Epithelial cell of proximal tubule (primary cell): ENCODE data around the gene METTL25B. TPM values are rescaled to one million over a fixed set of nuclear protein-coding genes. Genes with fewer than 3 reads are reported as not detected.

Experiments
- DNase-seq: peaks from one replicate; pipeline ENCODE4 v3.0.0-alpha.2; 2011; ENCODE audit warnings: low read depth
- H3K4me3 ChIP-seq: 2 replicates; pipeline ENCODE4 v1.5.1; 2011; ENCODE audit warnings: low read depth, mild to moderate bottlenecking, low read length
- total RNA-seq: library from RNA; depleted of rRNA; stranded (reverse); fragments of >200 nt; gene quantifications from 2 replicates; pipeline ENCODE4 v1.2.3, GENCODE V29; 2015
- TF ChIP-seq, protein P1 (sequence below): conservative IDR thresholded peaks from 2 replicates; pipeline ENCODE4 v1.5.1; 2012; ENCODE audit warnings: low read depth, mild to moderate bottlenecking, low read length

The METTL25B gene
- total RNA-seq, 1 donor from 2014 or later: 19.9 TPM

DNA sequence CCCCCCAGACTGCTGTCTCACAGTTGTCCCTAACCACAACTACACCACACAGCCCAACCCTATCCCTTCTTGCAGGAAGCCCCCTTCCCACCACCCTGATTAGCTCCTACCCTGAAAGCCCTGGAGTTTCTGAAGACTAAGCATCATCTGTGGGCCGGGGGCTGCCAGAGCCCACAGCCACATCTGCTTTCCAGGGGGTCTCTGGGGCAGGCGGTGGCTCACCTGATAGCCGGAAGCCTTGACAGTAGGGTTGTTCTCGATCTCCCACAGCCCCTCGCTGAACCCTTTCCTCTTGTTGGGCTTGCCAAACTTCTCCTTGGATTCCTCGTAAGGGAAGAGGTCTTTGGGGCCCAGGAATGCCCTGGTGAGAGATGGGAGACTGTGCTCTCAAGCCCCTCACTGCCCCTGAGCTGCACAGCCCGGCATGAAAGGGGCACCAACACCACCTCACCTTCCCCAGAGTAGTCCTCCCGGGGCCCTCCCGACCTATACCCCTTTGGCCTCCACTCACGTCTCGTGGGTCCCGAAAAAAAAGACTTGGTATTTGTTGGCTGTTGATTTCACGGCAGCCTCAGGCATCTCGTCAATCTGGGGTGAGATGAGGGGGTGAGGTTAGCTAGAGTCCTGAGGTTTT is 16.6 kb downstream of the METTL25B start:
- H3K4me3 ChIP-seq: no peak overlapping the region
- DNase-seq: no peak
- TF ChIP-seq, protein P1, sequence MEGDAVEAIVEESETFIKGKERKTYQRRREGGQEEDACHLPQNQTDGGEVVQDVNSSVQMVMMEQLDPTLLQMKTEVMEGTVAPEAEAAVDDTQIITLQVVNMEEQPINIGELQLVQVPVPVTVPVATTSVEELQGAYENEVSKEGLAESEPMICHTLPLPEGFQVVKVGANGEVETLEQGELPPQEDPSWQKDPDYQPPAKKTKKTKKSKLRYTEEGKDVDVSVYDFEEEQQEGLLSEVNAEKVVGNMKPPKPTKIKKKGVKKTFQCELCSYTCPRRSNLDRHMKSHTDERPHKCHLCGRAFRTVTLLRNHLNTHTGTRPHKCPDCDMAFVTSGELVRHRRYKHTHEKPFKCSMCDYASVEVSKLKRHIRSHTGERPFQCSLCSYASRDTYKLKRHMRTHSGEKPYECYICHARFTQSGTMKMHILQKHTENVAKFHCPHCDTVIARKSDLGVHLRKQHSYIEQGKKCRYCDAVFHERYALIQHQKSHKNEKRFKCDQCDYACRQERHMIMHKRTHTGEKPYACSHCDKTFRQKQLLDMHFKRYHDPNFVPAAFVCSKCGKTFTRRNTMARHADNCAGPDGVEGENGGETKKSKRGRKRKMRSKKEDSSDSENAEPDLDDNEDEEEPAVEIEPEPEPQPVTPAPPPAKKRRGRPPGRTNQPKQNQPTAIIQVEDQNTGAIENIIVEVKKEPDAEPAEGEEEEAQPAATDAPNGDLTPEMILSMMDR: no peak

DNA sequence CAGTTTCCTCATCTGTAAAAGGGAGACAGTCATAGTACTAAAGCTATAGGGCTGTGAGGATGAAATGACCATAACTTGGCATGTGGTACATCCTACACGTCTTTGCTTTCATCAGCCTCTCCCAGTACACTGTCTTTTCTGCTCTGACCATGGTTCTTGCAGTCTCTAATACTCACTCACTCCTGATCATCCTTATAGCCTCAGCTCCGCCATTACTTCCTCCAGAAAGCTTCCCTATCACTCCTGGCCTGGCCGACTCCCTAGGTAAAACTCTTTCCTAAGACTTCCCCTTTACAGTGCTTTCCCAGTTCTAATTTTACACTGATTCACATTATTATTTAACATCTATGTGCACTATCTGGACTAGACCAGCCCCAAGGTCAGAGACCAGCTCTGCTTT is 17.6 kb downstream of the METTL25B start:
- TF ChIP-seq, protein P1: no peak
- H3K4me3 ChIP-seq: peak overlapping the region; percentile 62
- DNase-seq: no peak

DNA sequence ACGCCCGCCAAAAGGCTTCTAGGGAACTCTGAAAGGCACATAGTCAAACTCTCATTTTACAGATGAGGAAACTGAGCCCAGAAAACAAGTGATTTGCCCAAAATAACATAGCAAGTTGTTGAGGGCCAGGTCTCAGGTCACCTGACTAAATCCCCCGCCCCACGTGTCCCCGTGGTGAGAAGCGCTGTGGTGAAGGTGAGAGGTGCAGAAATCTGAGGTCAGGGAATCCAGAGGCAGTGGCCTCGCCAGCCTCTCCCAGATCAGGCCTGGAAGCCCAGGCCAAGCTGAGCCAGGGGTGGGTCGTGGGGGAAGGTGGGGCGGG is 18.1 kb downstream of the METTL25B start:
- no peak for DNase-seq
- H3K4me3 ChIP-seq: peak overlapping the region; percentile 62
- TF ChIP-seq, protein P1: no peak

DNA sequence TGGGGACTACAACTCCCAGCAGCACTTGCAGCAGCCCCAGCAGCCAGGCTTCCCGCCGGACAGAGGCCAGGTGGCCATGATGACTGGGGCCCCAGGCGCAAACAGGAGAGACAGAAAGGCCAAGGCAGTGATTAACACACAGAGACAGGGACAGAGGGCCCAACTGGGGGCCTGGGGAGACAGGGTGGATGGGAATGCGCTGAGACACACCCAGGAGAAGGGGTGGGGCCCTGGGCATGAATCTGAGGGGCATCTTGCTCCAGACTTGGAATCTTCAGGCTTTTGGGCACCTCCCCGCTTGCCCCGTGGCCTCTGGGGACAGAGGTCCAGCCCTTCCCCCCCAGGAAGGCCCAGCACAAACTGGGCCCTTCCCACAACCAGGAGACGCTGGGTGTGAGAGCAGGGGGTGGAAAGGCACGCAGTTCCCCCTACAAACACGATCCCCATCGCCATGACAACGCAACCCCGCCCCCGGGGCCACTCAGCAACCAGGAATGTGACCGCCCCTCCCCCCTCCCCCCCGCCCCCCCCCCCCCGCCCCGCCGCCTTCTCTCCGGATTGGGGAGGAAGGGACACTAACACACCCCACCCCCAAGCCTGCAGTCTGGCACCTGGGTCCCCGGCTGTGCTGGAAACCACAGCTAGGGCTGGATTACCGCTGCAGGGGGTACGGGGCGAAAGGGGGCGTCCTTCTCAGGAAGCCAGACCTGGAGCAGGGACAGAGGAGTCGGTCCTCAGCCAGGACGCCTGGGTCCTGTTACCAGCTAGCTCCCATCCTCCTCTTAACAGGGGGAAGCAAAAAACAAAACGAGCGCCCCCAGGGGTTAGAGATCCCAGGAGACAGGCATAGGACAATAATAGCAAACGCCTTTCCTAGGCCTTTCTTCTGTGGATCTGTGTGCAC is 18.7 kb downstream of the METTL25B start:
- TF ChIP-seq, protein P1: peak; percentile 35
- peak overlapping the region; percentile 97 for H3K4me3 ChIP-seq
- DNase-seq: no peak

DNA sequence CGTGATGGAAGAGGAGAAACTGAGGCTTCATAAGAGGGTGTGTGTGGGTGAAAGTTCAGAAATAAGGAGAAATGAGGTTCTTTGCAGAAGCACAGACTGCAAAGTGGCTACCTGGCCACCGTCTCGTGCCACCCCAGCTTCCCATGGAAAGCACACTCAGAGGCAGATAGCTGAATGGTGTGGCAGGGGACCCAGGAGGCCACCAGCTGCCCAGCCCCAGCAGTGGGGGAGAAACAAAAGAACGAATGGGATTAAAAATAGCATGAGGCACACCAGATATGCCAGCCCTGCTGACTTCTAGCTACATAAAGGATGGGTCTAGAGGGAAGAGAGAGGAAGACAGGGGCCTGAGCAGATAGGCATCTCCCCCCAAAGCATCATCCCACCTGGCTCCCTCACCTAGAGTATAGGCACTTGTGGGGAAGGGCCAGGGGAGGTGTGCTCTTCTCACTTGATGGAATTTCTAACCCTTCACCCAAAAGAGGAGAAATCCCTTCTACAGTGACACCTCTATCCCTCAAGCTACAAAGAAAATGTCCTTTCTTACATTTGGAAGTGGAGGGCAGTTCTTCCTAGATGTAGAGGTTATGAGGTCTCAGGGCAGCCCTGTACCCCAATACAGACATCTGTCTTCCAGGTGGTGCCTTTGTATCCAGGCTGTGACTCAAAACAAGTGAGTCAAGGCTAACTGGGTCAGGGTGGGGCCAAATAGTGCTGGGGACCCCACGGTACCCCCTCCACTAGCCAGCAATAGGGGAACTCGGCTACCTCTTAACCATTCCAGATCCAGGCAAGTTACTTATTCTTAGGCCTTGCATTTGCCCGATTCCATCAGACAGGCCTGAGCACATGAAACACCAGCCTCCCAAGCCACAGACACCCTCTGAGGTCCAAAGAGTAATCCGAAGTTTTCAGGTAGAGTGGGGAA is 19.7 kb downstream of the METTL25B start:
- H3K4me3 ChIP-seq: peak overlapping the region; percentile 97
- DNase-seq: no peak
- TF ChIP-seq, protein P1: no peak

DNA sequence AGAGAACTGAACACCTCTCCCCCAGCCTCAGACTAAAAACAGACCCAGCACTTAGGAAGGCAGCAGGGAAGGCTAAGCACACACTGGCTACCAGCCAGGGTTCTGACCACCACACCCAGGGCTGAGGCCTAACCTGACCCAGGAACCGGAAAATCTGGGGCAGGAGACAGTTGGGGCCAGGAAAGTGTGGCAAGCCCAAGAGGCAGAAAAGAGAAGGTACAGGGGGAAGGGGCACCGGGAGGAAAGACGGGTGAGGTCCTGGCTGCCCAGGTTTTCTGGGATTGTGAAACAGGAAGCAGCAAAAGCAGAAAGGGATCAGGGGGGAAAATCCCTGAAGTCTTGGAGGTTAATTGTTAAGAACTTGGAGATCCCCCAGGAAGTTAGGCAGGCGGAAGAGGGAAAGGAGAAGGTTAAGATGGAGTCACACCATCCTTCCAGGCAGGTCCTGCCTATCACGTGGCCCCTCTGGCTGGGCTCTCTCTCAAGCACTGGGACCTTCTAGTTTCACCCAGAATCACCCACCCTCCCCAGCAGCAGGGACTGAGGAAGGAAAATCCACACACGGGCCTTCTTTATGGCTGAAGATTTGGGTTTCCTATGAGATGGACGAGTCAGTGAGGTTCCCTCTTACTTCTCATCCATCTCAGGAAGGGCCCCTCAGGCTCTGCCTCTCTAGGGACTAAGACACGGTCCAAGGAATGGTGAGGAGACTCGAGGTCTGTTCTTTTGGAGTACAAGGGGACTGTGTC is 20.6 kb downstream of the METTL25B start:
- peak overlapping the region; percentile 97 for H3K4me3 ChIP-seq
- peak; percentile 93 for DNase-seq
- TF ChIP-seq, protein P1: no peak
